HG03097 (cell line): ENCODE results near the gene TGM5.

Experiments
- ATAC-seq: cut with Tn5 transposase; IDR thresholded peaks from one replicate; pipeline ENCODE4 v1.9.1; 2021; ENCODE audit not compliant: unreplicated experiment, low FRiP score

The TGM5 gene

DNA sequence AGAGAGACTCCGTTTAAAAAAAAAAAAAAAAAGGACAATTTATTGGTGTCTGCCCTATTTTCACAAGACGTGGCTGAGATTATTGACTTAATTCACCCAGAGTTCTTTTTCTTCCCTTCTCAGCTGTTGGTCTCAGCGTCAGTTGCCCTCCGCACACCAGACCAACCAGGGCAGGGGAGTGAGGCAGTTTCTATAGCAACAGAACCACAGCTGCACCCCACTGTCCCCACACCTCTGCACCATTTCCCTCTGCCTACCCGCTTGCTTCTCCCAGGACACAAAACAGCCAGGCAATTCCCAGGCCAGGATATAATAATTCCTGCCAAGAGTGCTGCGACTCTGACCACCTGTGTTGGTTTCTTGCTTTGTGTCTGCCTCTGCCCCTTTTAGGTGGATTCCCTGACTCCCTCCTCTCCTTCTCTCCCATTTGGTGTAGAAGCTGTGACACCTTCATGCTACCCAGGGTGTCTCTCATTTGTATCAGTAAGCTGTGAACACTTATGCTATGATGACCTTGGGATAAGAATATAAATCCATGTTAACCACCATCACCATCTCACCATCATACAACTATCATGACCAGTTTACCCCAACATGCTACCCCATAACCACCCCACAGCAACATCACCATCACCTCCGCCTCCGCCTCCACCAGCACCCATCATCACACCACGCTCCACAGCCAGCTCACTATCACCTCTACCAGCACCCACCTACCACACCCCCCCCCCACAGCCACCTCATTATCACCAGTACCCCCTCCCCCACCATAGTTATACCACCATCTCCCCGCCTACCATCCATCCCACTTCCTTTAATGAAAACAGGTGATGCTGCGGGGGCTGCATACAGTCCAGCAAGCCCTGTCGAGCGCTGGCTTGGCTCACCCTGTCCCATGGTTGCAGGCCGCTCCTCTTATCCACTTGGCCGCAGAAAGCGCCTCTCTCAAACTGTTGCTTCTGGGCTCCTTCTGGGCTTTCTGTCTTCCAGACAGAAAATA is 46.5 kb downstream of the TGM5 start:
- ATAC-seq = no peak

DNA sequence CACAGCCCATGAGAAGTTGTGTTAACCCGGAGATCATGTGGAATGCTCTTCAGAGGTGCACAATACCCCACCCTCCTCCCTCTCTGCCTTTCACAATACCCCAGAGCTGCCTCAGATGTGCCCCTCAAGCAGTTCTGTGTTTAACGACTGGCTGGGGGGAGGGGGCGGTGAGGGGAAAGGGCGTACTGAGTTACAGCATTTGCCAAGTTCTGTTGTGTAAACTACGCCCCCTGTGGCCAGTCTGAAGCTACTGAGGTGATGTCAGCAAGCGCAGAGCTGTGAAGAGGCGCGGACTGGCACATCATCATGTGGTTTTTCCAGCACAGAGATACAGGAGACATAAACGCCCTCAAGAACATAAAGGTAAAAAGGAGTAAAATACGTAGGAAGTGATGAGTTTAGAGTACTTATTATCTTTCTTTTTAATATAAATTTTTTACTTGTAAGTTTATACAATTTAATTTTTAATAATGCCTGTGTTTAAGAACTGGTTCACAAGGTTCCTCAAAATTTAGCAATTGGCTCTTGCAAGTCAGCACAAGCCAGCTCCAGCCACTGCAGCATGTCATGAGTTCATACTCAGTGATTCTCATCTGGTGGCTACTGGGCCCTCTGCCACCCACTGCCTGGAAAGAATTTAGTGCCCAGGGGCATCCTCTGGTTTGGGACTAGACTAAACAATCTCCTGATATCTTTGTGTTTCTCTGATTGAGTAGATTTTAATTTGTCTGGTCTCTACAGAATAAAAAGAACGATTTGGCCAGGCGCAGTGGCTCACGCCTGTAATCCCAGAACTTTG is 47.6 kb downstream of the TGM5 start:
- ATAC-seq = no peak

DNA sequence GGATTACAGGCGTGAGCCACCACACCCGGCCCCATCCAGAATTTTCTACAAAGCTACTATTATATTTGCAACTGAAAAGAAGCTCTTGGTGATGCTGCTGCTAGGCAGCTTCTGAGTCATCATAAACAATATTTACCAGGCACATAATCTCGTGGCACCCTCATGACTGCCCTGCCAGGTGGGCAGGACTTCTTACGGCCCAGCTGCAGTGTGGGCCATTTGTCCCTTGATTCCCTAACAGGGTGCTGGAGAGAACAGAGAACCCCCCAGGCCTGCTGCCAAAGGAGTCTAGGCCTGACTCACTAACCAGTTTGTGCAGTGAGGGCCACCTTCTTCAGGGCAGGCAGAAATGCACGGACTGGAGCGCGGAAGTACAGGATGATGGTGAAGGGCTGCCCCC is 50.8 kb downstream of the TGM5 start:
- ATAC-seq = no peak

DNA sequence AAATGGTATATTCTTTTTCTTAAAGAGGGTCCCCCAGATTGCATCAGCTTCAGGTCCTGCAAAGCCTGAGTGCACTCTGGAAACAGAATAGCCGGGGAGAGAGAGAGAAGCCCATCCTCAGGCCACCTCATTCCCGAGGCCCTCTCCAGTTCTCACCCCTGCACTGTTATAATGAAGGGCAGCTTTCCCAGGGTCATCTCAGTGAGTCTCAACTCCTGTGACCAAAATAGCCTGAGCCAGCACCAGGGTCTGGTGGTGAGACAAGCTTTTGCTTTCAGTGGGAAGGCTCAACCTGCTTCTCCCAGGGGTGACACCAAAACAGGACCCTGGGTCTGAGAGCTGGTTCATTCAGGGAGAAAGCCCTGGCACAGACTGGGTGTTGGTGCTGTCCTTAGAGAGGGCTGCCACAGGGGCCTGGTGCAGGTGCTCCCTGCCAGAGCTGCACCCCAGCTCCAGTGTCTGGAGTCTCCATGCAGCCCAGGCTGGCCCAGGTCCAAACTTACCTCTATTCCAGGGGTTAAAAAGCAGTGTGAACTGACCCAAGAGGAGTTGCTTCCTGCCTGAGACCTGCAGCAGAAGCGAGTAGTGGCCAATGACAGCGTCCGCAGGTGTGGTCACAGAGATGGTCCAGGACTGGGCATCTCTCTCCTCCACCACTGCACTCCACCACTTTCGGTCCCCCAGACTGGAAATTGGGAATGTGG is 52.0 kb downstream of the TGM5 start:
- no peak for ATAC-seq

DNA sequence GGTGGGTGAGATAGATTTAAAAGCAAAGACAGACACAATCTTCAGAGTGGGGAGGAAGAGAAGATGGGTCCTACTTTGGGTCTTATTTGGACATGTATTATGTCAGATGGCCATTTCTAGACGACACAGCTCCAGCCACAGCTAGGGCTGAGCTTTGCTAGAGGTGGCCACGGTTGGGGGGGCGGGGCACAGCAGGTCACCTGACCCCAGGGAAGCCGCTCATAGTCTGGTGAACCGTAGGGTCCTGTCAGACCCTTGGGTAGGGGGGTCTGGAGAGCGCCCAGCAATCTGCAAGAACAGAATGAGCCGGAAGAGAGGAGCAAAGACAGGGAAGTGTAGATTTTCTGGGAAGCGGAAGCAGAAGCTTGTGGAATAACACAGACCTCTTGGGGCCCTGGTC is 52.6 kb downstream of the TGM5 start:
- no peak for ATAC-seq

DNA sequence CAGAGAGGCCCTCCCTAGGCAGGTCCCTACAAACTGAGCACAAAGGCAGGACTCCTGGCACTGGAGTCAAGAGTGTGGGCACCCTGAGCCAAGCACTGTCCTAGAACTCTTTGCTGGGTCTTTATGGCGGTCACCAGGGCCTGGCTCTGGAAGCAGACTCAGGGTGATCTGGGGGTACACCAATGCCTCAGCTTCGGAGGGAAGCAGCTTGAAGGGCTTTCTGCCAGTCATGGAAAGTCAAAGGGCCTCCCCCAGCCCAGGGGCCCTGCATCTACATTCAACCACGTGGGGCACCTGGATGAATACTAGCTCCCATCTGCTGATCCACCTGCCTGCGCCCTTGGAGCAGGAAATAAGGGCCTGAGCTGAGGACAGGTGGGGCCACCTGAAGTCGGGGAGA is 53.3 kb downstream of the TGM5 start:
- no peak for ATAC-seq

DNA sequence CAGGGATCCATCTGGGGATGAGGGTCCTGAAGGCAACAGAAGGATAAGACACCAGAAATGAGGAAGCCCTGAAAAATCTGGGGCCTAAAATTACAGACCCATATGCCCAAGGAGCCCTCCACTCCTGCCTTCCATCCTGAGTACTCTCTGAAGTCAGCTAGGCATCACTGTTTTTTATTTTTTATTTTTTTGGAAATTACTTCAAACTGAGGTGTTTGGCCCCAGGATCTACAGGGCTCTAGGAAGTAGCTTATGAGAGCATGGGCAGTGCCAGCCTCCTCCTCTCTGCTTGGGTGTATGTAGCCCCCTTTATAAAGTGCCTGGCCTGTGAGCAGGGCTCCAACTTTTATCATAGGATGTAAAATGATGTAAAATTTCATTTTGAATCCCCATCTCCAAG is 53.8 kb downstream of the TGM5 start:
- ATAC-seq = no peak

DNA sequence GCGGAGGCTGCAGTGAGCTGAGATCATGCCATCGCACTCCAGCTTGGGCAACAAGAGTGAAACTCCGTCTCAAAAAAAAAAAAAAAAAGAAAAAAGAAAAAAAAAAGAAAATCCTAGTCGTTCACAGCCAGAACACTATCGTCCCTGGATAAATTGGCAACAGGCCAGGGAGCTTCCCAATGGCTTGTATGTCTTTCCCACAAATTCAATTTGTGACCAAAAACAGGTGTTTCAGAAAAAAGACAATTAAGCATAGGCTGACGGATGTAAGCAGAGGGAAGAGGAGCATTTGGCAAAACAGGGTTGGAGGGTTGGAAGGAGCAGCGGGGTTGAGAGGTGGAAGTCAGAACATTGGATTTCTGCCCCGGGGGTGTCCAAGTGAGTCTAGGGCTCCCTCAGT is 54.4 kb downstream of the TGM5 start:
- ATAC-seq = no peak

DNA sequence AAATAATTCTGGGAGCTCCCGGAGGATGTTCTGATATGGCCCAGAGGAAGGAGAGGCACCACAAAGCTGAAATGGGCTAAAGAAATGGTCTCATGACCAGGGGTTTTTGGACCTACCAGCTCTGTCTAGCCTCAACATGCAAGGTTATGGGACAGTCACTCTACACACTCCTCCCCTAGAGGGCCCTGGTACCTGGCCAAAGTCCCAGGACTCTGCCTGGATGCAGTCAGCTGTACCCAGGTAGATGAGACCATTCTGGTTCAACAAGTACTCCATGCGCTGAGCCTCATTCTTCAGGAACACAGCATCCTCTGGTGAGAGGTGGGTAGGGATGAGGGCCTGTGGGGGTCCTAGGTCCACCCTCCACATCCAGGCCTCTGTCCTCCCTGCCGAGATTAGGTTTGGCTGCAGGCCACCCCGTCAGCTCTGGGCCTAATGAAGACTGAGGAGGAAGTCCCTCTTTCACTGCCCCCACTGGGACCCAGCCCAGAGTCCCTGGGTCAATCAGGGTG is 55.4 kb downstream of the TGM5 start:
- no peak for ATAC-seq

DNA sequence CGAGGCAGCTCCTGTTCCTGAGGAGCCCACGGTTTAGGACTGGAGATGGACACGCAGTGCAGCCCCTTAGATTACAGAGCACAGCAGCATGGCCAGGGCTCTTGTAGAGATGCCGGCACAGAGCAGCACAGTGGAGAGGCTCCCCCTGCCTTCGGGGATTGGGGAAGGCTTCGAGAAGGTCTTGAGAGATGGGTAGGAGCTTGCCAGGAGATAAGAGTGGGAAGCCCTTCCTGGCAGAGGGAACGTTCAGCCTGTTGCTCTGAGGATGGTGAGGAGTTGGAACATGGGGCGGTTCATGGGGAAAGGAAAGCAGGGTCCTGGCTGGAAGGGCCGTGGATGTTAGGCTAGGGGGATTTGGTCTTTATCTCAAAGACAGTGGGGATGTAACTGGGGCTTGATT is 55.9 kb downstream of the TGM5 start:
- ATAC-seq = no peak

DNA sequence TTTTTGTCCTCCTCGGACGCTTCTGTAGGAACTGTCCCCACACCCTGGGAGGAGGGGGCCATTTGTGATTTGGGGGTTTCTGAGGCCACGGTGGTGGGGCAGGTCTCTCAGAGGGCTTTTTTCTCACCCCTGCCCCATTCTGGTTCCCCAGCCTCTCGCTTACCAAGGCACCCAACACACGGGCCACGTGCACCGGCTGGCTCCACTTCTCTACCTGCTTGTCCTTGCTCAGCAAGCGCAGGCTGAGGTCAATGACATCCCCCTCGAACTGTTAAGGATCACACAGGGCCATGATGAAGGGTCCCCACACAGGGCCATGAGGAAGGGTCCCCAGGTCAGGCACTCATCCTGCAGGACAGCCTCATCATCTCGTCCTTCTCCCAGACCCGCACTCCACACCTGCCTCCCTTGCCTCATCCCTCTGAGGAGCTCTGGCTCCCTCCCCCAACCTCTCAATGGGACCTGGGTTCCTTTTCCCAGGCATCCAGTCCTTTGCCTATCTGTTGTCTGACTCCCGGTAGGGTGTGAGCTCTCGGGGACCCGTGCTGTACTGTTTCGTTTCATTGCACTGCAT is 56.5 kb downstream of the TGM5 start:
- no peak for ATAC-seq

DNA sequence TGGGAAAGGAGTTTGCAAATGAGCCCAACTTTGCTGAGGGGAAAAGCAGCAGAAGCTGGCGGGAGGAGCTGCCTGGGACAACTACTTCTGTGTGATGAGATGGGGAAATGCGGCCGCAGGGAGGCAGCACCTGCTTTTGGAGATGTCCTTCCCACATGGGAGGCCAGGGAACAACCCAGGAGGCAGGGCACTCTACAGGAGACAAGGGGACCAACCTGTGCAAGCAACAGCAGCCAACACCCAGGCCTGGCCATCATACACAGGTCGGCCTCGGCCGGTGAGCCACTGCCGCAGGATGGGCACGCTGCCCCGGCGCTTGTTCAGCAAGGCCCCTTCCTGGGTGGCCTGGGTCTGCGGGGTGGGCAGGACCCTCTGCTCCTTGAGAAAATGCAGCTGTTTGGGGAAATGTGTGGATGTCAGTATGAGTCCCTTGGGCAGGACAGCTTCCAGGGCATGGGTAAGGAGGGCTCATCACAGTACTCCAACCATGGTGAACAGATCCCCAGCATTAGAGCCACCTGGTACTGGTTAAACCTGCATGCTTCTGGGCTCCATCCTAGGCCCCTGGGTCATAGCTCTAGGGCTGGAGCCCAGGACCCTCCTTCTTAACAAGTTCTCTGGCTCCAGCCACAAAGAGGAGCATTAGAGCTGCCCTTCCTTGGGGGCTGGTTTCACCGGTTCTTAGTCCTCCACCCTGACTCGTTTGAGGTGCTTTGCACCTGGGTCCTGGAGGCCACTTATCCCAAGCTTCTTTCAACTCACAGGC is 57.5 kb downstream of the TGM5 start:
- no peak for ATAC-seq

DNA sequence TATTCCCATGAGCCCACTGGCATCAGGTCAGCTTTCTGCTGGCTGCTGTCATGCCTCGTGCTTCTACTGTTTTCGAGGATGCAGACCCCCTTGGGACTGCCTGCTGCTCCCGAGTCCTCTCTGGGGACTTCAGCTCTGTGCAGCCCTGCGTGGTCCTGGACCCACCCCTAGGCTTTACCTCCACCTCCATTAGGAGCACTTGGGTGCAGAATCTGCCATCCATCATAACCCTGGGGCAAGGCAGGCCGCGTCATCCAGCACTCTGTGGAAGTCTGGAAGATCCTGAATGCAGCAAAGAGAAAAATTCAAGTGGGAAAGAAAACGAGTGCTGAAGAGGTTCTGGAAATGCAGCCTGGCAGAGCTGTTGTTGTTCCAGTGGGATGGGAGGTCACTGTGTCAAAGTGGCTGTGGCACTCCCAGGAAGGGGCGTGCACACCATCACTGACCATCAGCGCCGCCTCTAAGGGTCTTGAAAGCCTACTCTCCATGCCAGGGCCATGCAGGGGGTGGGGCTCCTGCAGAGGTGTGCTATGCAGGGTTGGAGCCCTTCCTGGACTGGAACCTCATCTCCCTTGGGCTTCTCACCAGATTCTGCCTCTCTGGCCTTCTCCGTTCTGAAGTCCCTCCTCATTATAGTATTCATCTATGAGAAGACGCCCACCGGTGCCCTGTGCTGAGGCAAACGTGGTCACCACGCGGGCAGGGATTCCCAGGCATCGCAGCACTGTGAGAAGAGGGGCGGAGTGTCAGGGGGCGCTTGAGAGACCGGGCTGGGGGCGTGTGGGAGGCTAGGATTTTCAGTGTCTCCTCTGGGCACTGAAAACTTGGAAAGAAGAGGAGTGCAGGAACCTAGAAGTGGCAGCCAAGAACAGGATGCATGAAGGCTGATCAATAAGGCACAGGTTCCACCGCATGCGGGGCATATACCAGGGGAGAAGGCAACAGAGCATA is 58.4 kb downstream of the TGM5 start:
- ATAC-seq = no peak

DNA sequence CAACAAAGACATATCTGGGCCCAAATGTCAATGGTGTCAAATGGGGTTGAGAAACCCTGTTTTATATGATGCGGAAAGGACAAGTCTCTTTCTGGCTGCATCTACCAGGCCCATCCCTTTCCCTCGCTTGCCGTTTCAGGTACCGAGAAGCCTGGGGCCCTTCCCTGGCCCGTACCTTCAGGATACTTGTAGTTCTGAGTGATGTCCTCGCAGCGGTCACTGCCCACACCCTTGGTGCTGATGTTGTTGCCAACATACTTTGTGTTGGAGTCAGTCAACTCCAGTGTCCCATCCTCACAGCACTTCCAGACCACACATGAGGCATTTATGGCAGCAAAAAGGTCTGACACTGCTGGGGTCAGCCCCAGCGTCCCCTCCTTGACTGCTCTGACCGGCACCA is 59.7 kb downstream of the TGM5 start:
- no peak for ATAC-seq

DNA sequence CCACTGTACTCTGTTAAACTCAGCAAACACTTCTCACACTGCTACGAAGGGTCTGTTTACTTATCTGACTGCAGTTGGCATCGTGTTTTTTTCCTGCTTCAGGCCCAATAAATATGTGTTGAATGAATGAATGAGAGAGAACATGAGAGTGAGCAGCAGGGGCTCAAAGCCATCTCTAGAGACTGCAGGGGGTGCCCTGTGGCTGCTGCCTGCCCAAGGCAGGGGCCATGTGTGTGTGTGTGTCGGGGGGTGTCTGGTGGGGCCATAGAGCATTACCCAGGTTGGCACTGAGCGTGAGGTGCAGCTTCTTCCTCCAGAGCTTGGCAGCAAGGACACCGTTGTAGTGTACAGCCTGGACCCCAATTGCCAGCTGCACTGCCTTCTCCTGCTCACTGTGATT is 60.7 kb downstream of the TGM5 start:
- ATAC-seq = no peak

DNA sequence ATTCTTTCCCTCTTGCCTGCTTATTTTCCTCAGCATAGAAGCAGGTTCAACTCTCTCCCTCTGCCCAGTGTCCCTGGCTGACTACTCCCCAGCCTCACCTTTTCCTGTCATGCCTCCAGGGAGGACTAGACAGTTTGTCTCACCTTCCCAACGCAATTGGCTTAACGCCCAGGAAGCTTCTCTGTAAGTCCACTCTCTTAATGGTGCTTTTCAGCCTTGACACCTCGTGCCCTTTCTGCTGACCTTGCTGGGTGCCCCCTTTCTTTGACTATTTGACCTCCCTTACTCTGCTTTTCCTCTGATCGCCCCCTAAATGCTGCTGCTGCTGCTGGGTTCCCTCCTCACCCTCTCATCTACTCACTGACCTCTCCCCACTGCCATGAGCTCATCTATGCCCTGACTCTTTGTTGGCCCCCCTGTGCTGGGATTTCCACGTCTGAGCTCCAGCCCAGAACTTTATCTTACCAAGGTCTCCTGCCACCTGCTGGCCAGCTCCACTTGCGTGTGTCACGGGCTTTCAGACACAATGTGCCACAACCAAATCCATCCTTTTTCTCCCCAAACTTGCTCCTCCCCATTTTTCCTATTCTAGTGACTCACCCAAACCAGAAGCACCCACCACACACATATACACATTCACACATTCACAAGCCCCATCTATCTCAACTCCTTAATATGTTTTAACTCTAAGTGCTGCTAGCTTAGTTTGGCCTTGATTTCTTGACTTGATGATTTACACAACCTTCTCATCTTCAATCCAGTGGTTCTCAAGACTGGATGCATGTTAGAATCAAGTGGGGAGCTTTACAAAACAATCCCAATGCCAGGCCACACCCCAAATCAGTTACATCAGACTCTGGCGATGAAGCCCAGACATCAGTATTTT is 62.5 kb downstream of the TGM5 start:
- ATAC-seq = no peak

DNA sequence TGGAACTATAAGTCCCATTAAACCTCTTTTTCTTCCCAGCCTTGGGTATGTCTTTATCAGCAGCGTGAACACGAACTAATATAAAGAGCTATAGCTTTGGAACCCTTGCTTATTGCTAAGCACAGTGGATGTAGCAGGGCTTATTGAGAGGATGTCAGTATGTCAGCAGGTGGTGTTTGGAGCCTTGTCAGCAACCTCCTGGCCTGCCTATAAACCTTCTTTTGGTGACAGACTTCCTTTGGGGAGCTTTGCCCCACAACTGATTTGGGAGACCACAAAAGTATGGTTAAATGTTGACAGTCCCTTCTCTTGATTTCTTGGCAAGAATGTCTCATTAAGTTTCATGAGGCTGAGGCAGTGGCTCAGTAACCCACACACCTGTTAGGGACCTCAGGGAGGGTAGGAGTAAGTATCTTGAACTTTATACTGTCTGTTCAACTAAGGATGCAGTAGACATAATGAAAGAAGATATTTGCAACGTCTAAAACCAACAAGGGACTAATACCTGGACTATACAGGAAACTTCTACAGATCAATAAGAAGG is 66.7 kb downstream of the TGM5 start:
- no peak for ATAC-seq
